ENCODE measurements around the gene COQ8B. TPM values are rescaled to one million over a fixed set of nuclear protein-coding genes. Genes with fewer than 3 reads are reported as not detected.
"Not testable (repeated sequence)": the region's sequence is repeated elsewhere in the genome, so short reads cannot be mapped to it uniquely, and the experiment has no call there.

Gene COQ8B
- total RNA-seq, 2 donors from 2014 or later = 26.5 to 48.5 TPM

DNA sequence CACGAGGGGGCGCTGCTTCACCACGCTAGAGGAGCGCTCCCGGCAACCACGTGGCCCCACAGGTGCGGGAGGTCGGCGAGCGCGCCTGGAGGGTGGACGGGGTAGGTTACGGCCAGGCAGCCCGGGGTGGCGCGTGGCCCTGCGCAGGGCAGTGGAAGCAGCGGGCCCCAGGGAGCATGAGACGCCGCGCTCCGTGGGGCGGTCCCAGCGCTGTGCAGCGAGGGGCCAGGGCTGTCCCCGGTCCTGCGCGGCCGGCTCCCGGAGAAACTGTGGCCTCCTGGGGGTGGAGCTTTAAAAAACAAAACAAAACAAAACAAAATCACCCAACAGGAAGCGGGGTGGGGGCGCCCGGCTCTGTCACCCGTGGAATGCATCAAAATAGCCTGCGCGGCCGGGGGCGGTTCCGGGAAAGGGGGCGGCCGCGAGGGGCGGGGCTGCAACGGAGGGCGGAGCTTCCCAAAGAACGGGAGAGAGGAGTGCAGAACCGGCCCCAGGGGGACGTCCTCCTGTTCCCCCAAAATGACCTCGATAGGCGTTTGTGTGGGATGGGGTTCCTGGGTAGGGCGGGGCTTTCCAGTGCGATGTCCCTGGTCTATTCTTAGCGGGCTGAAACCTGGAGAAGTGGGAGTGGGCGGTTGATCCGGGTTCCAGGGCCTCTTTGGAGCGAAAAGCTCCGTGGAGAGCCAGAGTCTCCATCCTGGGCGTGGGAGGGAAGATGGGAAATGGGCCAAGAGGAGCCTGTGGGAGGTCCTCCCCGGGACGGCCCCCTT is 53.6 kb downstream of the COQ8B start:
- DNase-seq = peak; percentile 91
- Histone ChIP-seq H3K27me3 (no peaks in the 10 kb centered on the region), H3K9me3 (no peaks in the 10 kb centered on the region), H3K4me3 (peak overlapping the region; percentile 57), H3K9ac (ENCODE audit: low read depth in 2 of 2, low read length in 2 of 2) (peak overlapping the region; percentile 49 to 79), H3K27ac (peak overlapping the region; percentile 65), H3K4me1 (no peaks in the 10 kb centered on the region), H3K36me3 (no peaks in the 10 kb centered on the region)
- intact Hi-C loops (cut with DNase I) = loop anchor here (2.0 to 5.0 kb wide), 3 partner anchors 158 to 479 kb away; no protein-coding TSS in a partner anchor
- TF ChIP-seq, protein P1, sequence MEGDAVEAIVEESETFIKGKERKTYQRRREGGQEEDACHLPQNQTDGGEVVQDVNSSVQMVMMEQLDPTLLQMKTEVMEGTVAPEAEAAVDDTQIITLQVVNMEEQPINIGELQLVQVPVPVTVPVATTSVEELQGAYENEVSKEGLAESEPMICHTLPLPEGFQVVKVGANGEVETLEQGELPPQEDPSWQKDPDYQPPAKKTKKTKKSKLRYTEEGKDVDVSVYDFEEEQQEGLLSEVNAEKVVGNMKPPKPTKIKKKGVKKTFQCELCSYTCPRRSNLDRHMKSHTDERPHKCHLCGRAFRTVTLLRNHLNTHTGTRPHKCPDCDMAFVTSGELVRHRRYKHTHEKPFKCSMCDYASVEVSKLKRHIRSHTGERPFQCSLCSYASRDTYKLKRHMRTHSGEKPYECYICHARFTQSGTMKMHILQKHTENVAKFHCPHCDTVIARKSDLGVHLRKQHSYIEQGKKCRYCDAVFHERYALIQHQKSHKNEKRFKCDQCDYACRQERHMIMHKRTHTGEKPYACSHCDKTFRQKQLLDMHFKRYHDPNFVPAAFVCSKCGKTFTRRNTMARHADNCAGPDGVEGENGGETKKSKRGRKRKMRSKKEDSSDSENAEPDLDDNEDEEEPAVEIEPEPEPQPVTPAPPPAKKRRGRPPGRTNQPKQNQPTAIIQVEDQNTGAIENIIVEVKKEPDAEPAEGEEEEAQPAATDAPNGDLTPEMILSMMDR (IDR thresholded peaks at IDR 0.05) = no peak

DNA sequence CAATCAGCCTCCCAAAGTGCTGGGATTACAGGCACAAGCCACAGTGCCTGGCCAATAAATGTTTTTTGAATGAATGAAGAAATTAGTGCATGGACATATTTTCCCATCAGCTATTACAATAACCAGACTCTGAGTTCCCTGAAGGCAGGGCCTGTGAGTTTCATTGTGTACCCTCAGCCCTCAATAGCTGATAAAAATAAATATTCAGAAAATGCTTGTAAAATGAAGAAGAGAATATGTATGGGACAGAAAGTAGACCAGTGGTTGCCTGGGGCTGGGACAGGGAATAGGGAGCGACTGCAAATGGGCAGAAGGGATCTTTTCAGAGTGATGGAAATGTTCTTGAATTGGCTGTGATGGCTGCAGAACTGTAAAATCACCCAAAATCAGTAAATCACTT is 55.1 kb downstream of the COQ8B start:
- Histone ChIP-seq H3K9ac (ENCODE audit: low read depth in 2 of 2, low read length in 2 of 2) (no peak overlapping the region), H3K4me1 (no peaks in the 10 kb centered on the region), H3K27ac (no peak overlapping the region), H3K36me3 (no peaks in the 10 kb centered on the region), H3K4me3 (no peak overlapping the region), H3K27me3 (no peaks in the 10 kb centered on the region), H3K9me3 (no peaks in the 10 kb centered on the region)
- DNase-seq = no peak
- intact Hi-C loops (cut with DNase I) = loop anchor here (2.0 to 5.0 kb wide), 3 partner anchors 159 to 481 kb away; no protein-coding TSS in a partner anchor
- TF ChIP-seq, protein P1 (IDR thresholded peaks at IDR 0.05) = no peak

DNA sequence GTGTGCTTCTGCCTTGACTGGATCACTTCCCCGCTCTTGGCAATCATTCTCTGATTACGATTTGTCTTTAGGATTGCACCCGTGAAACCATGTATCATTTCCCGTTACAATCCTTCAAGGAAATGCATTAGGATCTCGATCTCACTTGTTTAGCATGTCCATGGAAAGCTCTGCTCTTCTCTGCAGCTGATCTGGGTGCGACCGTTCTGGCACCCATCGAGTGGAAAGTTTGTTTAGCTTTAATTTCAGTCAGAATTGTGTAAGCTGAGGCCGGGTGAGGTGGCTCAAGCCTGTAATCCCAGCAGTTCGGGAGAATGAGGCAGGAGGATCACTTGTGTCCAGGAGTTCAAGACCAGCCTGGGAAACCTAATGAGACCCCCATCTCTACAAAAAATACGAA is 57.1 kb downstream of the COQ8B start:
- no peak overlapping the region for H3K9ac ChIP-seq (ENCODE audit: low read depth in 2 of 2, low read length in 2 of 2)
- DNase-seq = no peak
- H3K4me1 ChIP-seq = no peaks in the 10 kb centered on the region
- H3K27ac ChIP-seq = no peak overlapping the region
- no peaks in the 10 kb centered on the region for H3K9me3 ChIP-seq
- H3K27me3 ChIP-seq = no peaks in the 10 kb centered on the region
- TF ChIP-seq, protein P1 (IDR thresholded peaks at IDR 0.05) = no peak
- H3K4me3 ChIP-seq = no peak overlapping the region
- intact Hi-C loops (cut with DNase I) = no loop called here
- no peaks in the 10 kb centered on the region for H3K36me3 ChIP-seq

DNA sequence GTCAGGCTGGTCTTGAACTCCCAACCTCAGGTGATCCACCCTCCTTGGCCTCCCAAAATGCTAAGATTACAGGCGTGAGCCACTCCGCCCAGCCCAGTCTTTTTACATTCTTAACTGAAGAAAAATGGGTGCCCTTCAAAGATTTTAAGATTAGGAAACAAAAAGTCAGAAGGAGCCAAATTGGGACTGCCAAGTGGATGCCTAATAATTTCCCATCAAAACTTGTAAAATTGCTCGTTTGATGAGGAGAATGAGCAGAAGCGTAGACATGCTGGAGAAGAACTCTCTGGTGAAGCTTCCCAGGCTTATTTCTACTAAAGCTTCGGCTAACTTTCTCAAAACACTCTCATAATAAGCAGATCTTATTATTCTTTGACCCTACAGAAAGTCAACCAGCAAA is 57.6 kb downstream of the COQ8B start:
- Histone ChIP-seq H3K36me3 (no peaks in the 10 kb centered on the region), H3K9me3 (no peaks in the 10 kb centered on the region), H3K27me3 (no peaks in the 10 kb centered on the region), H3K27ac (no peak overlapping the region), H3K4me1 (no peaks in the 10 kb centered on the region), H3K9ac (ENCODE audit: low read depth in 2 of 2, low read length in 2 of 2) (no peak overlapping the region), H3K4me3 (no peak overlapping the region)
- TF ChIP-seq, protein P1 (IDR thresholded peaks at IDR 0.05) = no peak
- intact Hi-C loops (cut with DNase I) = no loop called here
- no peak for DNase-seq

DNA sequence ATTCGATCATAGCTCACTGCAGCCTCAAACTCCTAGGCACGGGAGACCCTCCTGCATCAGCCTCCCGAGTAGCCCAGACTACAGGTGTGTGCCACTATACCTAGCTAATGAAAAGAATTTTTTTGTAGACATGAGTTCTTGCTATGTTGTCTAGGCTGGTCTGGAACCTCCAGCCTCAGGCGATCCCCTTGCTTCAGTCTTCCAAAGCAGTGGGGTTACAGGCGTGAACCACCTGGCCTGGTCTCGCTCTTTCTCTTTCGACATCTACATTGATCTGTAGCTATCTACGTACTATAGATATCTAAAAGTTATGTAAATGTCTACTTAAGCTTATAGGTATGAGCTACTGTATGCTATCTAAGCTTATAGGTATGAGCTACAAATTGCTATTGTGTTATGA is 58.7 kb downstream of the COQ8B start:
- TF ChIP-seq, protein P1 (IDR thresholded peaks at IDR 0.05) = no peak
- intact Hi-C loops (cut with DNase I) = no loop called here

DNA sequence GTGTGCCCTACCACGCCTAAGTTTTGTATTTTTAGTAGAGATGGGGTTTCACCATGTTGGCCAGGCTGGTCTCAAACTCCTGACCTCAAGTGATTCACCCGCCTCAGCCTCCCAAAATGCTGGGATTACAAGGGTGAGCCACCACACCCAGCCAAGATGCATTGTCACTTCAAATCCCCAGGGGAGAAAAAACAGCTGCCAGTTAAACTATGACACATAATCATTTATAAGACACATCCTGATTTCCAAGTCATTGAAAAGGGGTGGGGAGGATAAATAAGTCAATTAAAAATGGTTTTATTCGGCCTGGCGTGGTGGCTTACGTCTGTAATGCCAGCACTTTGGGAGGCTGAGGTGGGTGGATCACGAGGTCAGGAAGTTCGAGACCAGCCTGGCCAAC is 61.0 kb downstream of the COQ8B start:
- H3K4me1 ChIP-seq; H3K27me3 ChIP-seq; H3K4me3 ChIP-seq; DNase-seq; intact Hi-C loops (cut with DNase I); H3K9me3 ChIP-seq; H3K27ac ChIP-seq; H3K36me3 ChIP-seq; H3K9ac ChIP-seq (ENCODE audit: low read depth in 2 of 2, low read length in 2 of 2): not testable (repeated sequence)

More for the DNA sequence above, 58.7 kb downstream of the COQ8B start:
- H3K36me3 ChIP-seq = no peaks in the 10 kb centered on the region
- H3K9ac ChIP-seq (ENCODE audit: low read depth in 2 of 2, low read length in 2 of 2) = no peak overlapping the region
- no peaks in the 10 kb centered on the region for H3K4me1 ChIP-seq
- no peak overlapping the region for H3K4me3 ChIP-seq
- no peak for DNase-seq
- H3K9me3 ChIP-seq = no peaks in the 10 kb centered on the region
- no peaks in the 10 kb centered on the region for H3K27me3 ChIP-seq
- no peak overlapping the region for H3K27ac ChIP-seq

DNA sequence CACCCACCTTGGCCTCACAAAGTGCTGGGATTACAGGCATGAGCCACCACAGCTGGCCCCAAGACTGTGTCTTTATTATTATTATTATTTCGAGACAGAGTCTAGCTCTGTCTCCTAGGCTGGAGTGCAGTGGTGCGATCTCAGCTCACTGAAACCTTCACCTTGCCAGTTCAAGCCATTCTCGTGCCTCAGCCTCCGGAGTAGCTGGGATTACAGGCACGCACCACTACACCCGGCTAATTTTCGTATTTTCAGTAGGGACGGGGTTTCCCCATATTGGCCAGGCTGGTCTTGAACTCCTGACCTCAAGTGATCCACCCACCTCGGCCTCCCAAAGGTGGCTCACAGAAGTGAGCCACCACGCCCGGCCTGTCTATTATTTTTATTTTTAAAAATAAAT is 64.4 kb downstream of the COQ8B start:
- intact Hi-C loops (cut with DNase I) = not testable (repeated sequence)

More for the DNA sequence above, 64.4 kb downstream of the COQ8B start:
- not testable (repeated sequence) for H3K36me3 ChIP-seq; H3K9me3 ChIP-seq; H3K27ac ChIP-seq; H3K4me1 ChIP-seq; H3K9ac ChIP-seq (ENCODE audit: low read depth in 2 of 2, low read length in 2 of 2); H3K4me3 ChIP-seq; DNase-seq; H3K27me3 ChIP-seq
